ENCODE results near the gene PGM2L1.

The PGM2L1 gene

DNA sequence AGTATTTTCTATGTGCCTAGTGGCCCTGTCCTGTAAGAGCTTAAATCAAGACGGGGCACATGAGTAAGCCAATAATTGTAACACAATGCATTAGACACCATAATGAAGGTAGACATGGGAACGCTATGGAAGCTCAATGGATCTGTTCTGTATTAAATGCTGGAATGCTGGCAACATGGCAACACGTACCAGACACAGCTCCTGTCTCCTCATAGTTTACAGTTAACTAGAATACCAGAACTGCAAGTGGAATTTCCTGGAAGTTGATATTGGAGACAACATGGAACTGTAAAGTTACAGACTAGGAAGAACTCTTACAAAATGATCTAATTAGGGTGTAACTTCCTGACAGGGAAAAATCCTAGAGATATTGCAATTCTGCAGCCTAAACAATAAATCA lies 99.2 kb downstream of the PGM2L1 start:
- no peak for DNase-seq (ENCODE audit: low read depth in 2 of 2)

DNA sequence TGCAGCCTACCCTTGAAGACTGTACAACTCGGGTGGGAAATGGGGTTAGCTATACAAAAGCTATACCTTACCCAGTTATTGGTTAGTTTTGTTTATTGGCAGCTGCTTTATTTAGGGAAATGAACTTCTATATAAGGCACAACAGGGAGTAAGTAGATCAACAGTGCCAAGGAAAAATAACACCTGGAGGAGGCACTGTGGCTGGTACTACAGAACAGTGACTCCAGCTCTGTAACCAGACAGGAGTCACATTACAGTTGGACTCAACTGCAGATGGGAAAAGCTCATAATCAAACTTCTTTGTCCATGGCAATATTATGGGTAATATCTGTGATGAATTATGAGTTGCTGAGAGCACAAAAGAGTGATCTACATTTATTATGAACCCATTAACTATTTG lies 100.7 kb downstream of the PGM2L1 start:
- DNase-seq (ENCODE audit: low read depth in 2 of 2), result no peak

DNA sequence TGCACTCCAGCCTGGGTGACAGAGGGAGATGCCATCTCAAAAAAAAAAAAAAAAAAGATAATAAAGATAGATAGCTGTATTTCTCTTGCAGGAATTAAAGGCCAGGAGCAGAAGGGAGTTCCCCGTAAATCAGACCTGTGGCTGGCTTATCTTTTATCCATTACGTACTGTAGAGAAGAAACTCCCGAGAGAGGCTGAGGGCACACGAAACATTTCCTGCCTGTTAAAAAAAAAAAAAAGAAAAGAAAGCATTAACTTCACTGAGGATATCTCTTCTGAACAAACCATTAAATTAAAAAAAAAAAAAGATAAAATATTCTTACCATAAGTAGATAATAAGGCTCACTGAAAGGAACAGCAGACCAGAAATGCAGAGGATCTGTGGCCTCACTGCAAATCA lies 109.3 kb downstream of the PGM2L1 start:
- no peak for DNase-seq (ENCODE audit: low read depth in 2 of 2)

DNA sequence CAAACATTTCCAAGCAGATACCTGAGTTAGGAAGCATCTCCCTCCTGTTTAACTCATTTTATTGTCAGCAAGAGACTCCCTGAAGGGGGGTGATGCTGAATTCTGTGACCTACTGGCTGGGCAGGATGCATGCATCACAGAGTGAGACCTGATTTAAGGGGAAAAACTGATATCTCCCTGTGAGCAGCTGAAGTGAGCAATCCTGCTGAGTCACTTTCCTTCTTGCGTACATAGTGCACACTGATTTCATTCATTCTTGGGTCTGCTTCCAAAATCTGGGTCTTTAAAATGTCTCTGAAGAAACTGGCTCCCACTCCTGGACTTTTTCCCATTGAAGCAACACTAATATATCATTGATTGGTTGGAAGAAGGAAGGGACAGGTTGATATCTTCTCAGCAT lies 110.1 kb downstream of the PGM2L1 start:
- no peak for DNase-seq (ENCODE audit: low read depth in 2 of 2)

DNA sequence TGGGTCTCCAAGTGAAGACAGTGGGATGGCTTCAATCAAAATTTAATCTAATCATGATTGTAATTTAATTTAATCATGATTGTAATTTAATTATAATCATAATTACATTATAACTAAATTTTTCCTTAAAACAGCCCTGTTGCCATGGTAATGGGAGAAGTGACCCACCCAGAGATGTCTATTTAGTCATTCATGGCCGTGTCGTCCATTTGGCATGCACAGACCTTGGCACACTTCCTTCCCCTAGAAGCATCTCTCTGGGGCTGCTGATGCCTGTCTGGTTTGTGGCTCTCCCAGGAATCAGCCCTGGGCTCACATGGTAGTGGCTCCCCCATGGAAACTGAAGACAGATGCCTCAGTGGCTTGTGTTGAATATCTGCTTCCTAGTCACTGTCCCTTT lies 113.8 kb downstream of the PGM2L1 start:
- no peak for DNase-seq (ENCODE audit: low read depth in 2 of 2)

DNA sequence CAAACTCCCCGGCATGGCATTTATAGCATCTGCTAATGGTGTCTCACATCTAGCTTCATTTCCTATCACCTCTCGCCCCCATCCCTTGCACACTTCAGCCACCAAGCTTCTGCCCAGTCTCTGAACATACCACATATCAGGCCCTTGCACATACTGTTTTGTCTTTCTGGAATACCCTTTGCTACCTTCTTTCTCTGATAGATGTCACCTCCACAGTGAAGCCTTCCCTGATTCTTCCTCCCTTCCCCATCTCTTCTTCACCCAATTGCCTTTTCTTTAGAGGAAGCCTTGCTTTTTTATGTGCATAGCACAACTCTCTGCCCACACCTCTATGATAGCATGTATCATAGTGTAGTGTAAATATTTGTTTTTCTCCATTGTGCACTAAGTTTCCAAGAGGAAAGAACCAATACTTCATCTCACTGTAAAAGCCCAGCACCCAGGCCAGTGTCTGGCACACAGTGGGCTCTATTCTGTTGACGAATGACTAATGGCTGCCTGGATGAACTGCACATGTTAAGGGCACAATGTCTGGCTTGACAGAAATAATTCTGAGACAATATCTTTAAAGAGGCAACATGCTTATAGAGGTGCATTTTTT lies 114.6 kb downstream of the PGM2L1 start:
- no peak for DNase-seq (ENCODE audit: low read depth in 2 of 2)

DNA sequence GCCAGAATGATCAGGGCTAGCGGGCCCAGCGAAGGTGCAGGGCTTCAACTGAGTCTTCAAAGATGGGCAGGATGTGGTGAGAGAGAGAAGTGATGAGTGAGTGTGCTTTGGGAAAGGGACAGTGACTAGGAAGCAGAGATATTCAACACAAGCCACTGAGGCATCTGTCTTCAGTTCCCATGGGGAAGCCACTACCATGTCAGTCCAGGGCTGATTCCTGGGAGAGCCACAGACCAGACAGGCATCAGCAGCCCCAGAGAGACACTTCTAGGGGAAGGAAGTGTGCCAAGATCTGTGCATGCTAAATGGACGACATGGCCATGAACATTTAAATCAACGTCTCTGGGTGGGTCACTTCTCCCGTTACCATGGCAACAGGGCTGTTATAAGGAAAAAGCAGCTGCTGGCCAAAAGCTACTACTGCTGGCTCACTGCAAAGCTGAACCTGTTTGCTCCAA lies 115.3 kb downstream of the PGM2L1 start:
- no peak for DNase-seq (ENCODE audit: low read depth in 2 of 2)

DNA sequence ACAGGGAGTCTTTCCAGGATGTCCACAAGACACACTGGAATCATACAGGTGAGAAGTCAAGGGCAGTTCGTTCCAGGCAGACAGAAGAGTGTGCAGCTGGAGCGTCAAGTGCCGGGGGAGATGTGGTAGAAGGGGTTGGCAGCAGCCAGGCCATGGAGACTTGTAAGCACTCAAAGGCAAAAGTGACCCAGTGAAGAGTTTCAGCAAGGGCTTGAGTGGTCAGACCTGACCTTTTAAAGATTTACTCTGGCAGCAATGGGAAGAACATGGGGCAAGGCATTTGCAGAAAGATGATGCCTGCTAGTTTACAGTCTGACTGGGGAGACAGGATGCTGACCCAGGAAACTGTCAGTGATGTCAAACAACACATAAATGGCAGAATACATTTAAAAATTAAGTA lies 115.8 kb downstream of the PGM2L1 start:
- no peak for DNase-seq (ENCODE audit: low read depth in 2 of 2)

DNA sequence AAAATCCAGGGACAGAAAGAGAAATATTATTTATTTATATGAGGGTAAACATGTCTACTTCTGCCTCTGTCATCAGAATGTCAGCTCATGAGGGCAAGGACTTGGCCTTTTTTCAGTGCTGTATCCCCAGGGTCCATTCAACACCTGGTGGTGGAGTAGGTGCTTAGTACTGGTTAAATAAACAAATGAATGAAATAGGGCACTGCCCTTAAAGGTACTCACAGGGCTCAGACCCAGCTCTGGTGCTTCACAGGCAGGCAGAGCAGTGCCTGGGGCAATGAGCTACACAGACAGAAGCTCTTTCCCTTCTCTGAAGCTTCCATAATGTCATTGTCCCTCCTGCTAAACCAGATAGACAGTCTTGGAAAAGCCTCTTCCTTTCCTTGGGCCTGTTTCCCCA lies 117.7 kb downstream of the PGM2L1 start:
- DNase-seq (ENCODE audit: low read depth in 2 of 2), result no peak
